ENCODE data around the gene MGMT.

GRCh38 chr10:129531969-129532660 is 65.1 kb downstream of the MGMT start:
- TF ChIP-seq CTCF (IDR thresholded peaks at IDR 0.05; ENCODE audit: low read length) = no peak
- TF ChIP-seq EZH2 (IDR thresholded peaks at IDR 0.05; ENCODE audit: borderline replicate concordance, low read length) = no peak

All from OCI-LY1 (cell line).